ENCODE data around the gene MINDY4B.

Gene MINDY4B

GRCh38 chr3:150921209-150921608 is 16.0 kb upstream of the MINDY4B start:
- TF ChIP-seq TAF1 (IDR thresholded peaks at IDR 0.05; ENCODE audit: borderline replicate concordance, low read depth, low read length) = no peak
- TF ChIP-seq POLR2A (IDR thresholded peaks at IDR 0.05; ENCODE audit: low read depth, low read length) = no peak
- no peak for TF ChIP-seq POLR2AphosphoS5 (IDR thresholded peaks at IDR 0.05; ENCODE audit: low read depth, low read length)
- FAIRE-seq (no peak), DNase-seq (ENCODE audit: insufficient read length) (no peak)

- TF ChIP-seq TAF1 (IDR thresholded peaks at IDR 0.05; ENCODE audit: borderline replicate concordance, low read depth, low read length) (no peak), POLR2AphosphoS5 (IDR thresholded peaks at IDR 0.05; ENCODE audit: low read depth, low read length) (no peak), POLR2A (IDR thresholded peaks at IDR 0.05; ENCODE audit: low read depth, low read length) (no peak)
- no peak for FAIRE-seq
Measured at GRCh38 chr3:150920236-150920635, 15.0 kb upstream of the MINDY4B start.

GRCh38 chr3:150917951-150918350 is 12.7 kb upstream of the MINDY4B start:
- FAIRE-seq = no peak
- TF ChIP-seq POLR2AphosphoS5 (IDR thresholded peaks at IDR 0.05; ENCODE audit: low read depth, low read length) (no peak), POLR2A (IDR thresholded peaks at IDR 0.05; ENCODE audit: low read depth, low read length) (no peak), TAF1 (IDR thresholded peaks at IDR 0.05; ENCODE audit: borderline replicate concordance, low read depth, low read length) (no peak)
- DNase-seq (ENCODE audit: insufficient read length) = no peak

More at GRCh38 chr3:150920236-150920635, 15.0 kb upstream of the MINDY4B start:
- DNase-seq (ENCODE audit: insufficient read length) = no peak

DNA sequence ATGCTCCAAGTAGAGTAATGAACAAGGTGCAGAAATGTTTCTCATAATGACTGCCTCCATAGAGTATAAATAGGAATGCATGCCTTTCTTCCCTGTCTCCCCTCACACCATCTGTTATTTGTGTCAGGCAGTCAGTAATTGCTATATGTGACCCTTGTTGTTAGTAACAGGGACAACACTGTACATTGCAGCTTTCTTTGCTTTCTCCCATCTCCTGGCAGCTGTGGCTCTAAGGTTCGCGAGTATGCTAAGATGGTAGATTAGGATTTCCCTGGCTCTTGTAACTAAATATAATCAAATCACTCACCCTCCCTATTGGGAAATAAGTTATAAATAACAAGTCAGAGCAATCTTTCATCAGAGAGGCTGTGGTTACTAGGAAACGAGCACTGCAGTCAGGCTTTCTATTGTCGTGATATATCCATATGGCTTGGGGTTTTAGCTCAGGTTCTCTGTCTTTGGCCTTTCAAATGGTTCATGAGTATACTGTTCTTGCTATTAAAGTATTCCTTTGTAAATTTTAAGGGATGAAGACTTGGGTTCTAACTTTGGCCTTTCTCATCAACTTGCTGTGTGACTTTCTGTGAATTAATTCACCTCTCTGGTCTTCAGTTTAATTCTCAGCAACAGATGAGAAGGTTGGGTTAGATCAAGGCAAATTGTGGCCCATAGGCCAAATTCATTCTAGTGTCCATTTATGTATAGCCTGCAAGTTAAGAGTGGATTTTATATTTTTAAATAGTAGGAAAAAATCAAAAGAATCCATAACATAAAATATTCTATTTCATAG is 8.1 kb upstream of the MINDY4B start:
- FAIRE-seq (no peak), DNase-seq (ENCODE audit: insufficient read length) (no peak)
- TF ChIP-seq POLR2AphosphoS5 (IDR thresholded peaks at IDR 0.05; ENCODE audit: low read depth, low read length) = no peak

GRCh38 chr3:150912501-150912900 is 7.3 kb upstream of the MINDY4B start:
- DNase-seq (ENCODE audit: insufficient read length) (peak; percentile 6), FAIRE-seq (peak; percentile 87)
- TF ChIP-seq TAF1 (IDR thresholded peaks at IDR 0.05; ENCODE audit: borderline replicate concordance, low read depth, low read length) (no peak), POLR2AphosphoS5 (IDR thresholded peaks at IDR 0.05; ENCODE audit: low read depth, low read length) (no peak), POLR2A (IDR thresholded peaks at IDR 0.05; ENCODE audit: low read depth, low read length) (no peak)

- FAIRE-seq (no peak), DNase-seq (ENCODE audit: insufficient read length) (no peak)
- TF ChIP-seq POLR2A (IDR thresholded peaks at IDR 0.05; ENCODE audit: low read depth, low read length) = no peak
- no peak for TF ChIP-seq TAF1 (IDR thresholded peaks at IDR 0.05; ENCODE audit: borderline replicate concordance, low read depth, low read length)
- TF ChIP-seq POLR2AphosphoS5 (IDR thresholded peaks at IDR 0.05; ENCODE audit: low read depth, low read length) = no peak
Measured at GRCh38 chr3:150911771-150912170, 6.5 kb upstream of the MINDY4B start.

GRCh38 chr3:150906461-150906860 is 1.2 kb upstream of the MINDY4B start:
- FAIRE-seq (no peak), DNase-seq (ENCODE audit: insufficient read length) (no peak)
- no peak for TF ChIP-seq POLR2AphosphoS5 (IDR thresholded peaks at IDR 0.05; ENCODE audit: low read depth, low read length)
- no peak for TF ChIP-seq POLR2A (IDR thresholded peaks at IDR 0.05; ENCODE audit: low read depth, low read length)
- no peak for TF ChIP-seq TAF1 (IDR thresholded peaks at IDR 0.05; ENCODE audit: borderline replicate concordance, low read depth, low read length)

DNA sequence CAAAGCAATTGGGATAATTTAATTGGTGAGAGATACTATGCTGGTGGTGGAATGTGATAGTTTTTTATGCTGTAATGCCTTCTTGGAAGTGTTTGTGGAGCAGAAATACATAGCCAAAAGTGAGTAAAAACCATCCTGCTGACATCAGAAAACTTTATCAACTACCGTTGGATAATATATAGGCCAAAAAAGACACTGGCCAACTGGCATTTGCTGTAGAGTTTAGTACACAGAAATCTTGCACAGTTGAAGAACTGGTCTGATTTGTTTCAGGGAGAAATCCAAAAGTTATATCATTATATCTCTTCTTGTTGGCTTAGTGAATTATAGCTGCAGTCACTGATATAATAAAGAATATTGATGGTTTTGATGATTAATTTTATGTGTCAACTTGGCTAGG is 507 bp upstream of the MINDY4B start:
- FAIRE-seq (no peak), DNase-seq (ENCODE audit: insufficient read length) (no peak)
- TF ChIP-seq POLR2AphosphoS5 (IDR thresholded peaks at IDR 0.05; ENCODE audit: low read depth, low read length) (no peak), TAF1 (IDR thresholded peaks at IDR 0.05; ENCODE audit: borderline replicate concordance, low read depth, low read length) (no peak), POLR2A (IDR thresholded peaks at IDR 0.05; ENCODE audit: low read depth, low read length) (no peak)

DNA sequence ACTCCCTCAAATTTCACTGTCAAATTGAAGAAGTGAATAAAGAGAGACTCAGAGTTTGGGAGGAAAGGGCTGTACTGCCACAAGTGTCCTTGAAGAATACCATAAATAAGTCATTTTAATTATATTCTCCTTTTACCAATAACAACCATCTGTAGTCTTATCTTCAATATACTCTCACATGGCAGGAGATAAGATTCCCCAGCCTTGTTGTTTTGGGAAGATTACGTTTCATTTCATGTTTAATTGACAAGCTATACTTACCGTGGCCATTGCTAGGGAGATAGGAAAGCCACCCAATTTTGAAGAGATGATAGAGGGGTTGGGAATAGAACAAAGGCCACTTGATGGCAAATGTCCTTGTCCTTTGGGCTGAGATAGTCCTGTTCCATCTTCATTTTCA is 2.3 kb downstream of the MINDY4B start:
- DNase-seq (ENCODE audit: insufficient read length) = no peak
- no peak for FAIRE-seq
- no peak for TF ChIP-seq POLR2AphosphoS5 (IDR thresholded peaks at IDR 0.05; ENCODE audit: low read depth, low read length)
- TF ChIP-seq POLR2A (IDR thresholded peaks at IDR 0.05; ENCODE audit: low read depth, low read length) = no peak
- TF ChIP-seq TAF1 (IDR thresholded peaks at IDR 0.05; ENCODE audit: borderline replicate concordance, low read depth, low read length) = no peak

- no peak for FAIRE-seq
- no peak for DNase-seq (ENCODE audit: insufficient read length)
- no peak for TF ChIP-seq TAF1 (IDR thresholded peaks at IDR 0.05; ENCODE audit: borderline replicate concordance, low read depth, low read length)
- TF ChIP-seq POLR2A (IDR thresholded peaks at IDR 0.05; ENCODE audit: low read depth, low read length) = no peak
- TF ChIP-seq POLR2AphosphoS5 (IDR thresholded peaks at IDR 0.05; ENCODE audit: low read depth, low read length) = no peak
Measured at GRCh38 chr3:150901793-150902192, 3.4 kb downstream of the MINDY4B start.

DNA sequence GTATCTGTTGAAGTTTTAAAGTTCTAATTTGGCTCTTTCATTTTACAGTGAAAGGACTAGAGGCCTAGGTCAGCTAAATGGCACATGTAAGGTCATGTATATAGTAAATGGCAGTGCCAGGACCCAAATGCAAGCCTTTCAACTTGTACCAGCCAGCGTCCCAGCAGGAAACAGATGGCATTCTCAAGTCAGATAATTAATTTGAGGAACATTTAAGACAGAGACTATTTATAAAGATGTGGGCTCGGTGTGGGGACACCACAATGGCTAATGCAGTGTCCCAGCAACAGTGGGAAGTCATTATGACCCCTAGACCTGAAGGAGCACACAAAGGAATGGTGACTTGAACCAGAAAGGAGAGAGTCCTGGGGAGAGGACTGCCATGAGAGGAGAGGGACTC is 6.1 kb downstream of the MINDY4B start:
- no peak for TF ChIP-seq POLR2AphosphoS5 (IDR thresholded peaks at IDR 0.05; ENCODE audit: low read depth, low read length)
- no peak for TF ChIP-seq TAF1 (IDR thresholded peaks at IDR 0.05; ENCODE audit: borderline replicate concordance, low read depth, low read length)
- no peak for TF ChIP-seq POLR2A (IDR thresholded peaks at IDR 0.05; ENCODE audit: low read depth, low read length)
- no peak for FAIRE-seq
- DNase-seq (ENCODE audit: insufficient read length) = no peak

- TF ChIP-seq POLR2A (IDR thresholded peaks at IDR 0.05; ENCODE audit: low read depth, low read length) (no peak), TAF1 (IDR thresholded peaks at IDR 0.05; ENCODE audit: borderline replicate concordance, low read depth, low read length) (no peak), POLR2AphosphoS5 (IDR thresholded peaks at IDR 0.05; ENCODE audit: low read depth, low read length) (no peak)
- no peak for DNase-seq (ENCODE audit: insufficient read length)
- no peak for FAIRE-seq
Measured at GRCh38 chr3:150898046-150898754, 7.0 kb downstream of the MINDY4B start.

Data from GM12892 (cell line).